ENCODE data around the gene CCDC154. TPM values are rescaled to one million over a fixed set of nuclear protein-coding genes. Genes with fewer than 3 reads are reported as not detected.

The CCDC154 gene
- total RNA-seq, 4 donors from 2014 or later = 0.17 to 0.58 (median 0.42) TPM; not detected in 1

DNA sequence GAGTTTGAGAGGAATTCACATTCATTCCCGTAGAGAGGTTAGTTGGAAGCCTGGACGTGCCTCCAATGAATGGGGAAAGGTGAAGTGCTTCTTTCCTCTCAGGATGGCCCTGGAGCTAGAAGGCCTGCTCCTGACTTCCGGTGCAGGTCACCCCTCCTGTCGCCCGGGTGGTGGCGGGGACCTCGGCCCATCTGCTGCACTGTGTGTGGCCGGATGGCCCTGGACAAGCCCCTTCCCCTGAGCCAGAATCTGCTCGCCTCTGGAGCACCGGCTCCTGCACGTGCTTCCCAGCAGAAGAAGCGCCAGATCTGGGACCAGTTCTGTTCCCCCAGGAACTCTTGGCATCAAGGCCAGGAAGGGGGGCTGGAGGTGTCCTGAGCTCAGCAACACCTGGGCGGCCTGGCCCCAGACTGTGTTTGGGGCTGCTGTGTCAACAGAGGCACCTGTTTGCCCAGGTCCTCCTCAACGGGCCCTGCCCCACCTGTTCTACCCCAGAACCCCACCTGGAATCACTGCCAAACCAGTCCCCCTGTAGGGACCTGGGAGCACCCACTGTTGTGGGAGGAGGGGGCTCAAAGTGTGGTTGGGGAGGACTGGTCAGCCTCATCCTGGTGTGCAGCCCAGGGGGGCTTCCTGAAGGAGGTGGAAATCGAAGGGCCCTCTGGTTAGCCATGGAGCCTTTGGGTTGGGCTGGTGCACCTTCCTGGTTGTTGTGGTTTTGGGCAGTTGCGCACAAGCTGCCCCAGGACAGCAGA is 18.6 kb downstream of the CCDC154 start:
- peaks cover 4 to 19% (median 17%) of the 10 kb centered on the region in 4 donors for H3K4me1 ChIP-seq
- no peak overlapping the region for H3K4me3 ChIP-seq
- peaks cover 0 to 21% (median 0%) of the 10 kb centered on the region in 4 donors for H3K27me3 ChIP-seq
- intact Hi-C loops (cut with DNase I) = no loop called here
- no peaks in the 10 kb centered on the region for H3K36me3 ChIP-seq
- H3K9me3 ChIP-seq = no peaks in the 10 kb centered on the region
- H3K27ac ChIP-seq (replicated peaks in 1 of 4) = no peak overlapping the region
- no peak for DNase-seq (ENCODE audit: extremely low spot score)
- no peak for TF ChIP-seq POLR2AphosphoS5 (IDR thresholded peaks at IDR 0.05)
- TF ChIP-seq EP300 (IDR thresholded peaks at IDR 0.05) = no peak
- TF ChIP-seq CTCF (IDR thresholded peaks at IDR 0.05) = no peak
- no peak for TF ChIP-seq POLR2A (IDR thresholded peaks at IDR 0.05; ENCODE audit: low read depth)
- 78% methylated on average over 7 of the region's 16 CpGs for WGBS

DNA sequence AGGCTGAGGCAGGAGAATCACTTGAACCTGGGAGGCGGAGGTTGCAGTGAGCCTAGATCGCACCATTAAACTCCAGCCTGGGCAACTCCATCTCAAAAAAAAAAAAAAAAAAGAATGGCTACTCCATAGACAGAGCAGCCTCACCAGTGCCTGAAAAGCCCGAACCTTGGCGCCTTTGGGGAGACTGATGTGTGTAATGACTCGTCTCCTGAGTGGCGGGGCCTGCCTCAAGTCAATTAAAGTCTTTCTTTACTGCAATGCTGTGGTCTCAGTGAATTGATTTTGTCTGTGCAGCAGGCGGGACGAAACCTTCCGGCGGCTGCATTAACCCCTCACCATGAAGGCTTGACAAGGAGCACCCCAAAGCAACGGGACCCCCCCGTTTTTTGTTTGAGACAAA is 20.3 kb downstream of the CCDC154 start:
- peaks cover 0 to 9% (median 0%) of the 10 kb centered on the region in 4 donors for H3K27me3 ChIP-seq
- no peak overlapping the region for H3K4me3 ChIP-seq
- no peaks in the 10 kb centered on the region for H3K9me3 ChIP-seq
- no peaks in the 10 kb centered on the region for H3K36me3 ChIP-seq
- no peak for TF ChIP-seq POLR2AphosphoS5 (IDR thresholded peaks at IDR 0.05)
- no peak for TF ChIP-seq CTCF (IDR thresholded peaks at IDR 0.05)
- TF ChIP-seq EP300 (IDR thresholded peaks at IDR 0.05) = no peak
- no peak for TF ChIP-seq POLR2A (IDR thresholded peaks at IDR 0.05; ENCODE audit: low read depth)
- H3K27ac ChIP-seq (replicated peaks in 1 of 4) = no peak overlapping the region
- DNase-seq (ENCODE audit: extremely low spot score) = no peak
- H3K4me1 ChIP-seq = peaks cover 14 to 33% (median 31%) of the 10 kb centered on the region in 4 donors
- 96% methylated on average over 12 of the region's 12 CpGs for WGBS
- intact Hi-C loops (cut with DNase I) = no loop called here

GRCh38 chr16:1422076-1422475 is 22.3 kb downstream of the CCDC154 start:
- TF ChIP-seq CTCF (IDR thresholded peaks at IDR 0.05) (no peak), POLR2A (IDR thresholded peaks at IDR 0.05; ENCODE audit: low read depth) (no peak), POLR2AphosphoS5 (IDR thresholded peaks at IDR 0.05) (no peak), EP300 (IDR thresholded peaks at IDR 0.05) (no peak)
- peaks cover 0 to 10% (median 4%) of the 10 kb centered on the region in 4 donors for H3K36me3 ChIP-seq
- H3K27me3 ChIP-seq = no peaks in the 10 kb centered on the region
- H3K27ac ChIP-seq (replicated peaks in 1 of 4) = peak overlapping the region; percentile 89 to 97 (median 96)
- intact Hi-C loops (cut with DNase I) = no loop called here
- H3K9me3 ChIP-seq = no peaks in the 10 kb centered on the region
- WGBS = 88% methylated on average over 10 of the region's 10 CpGs
- peaks cover 14 to 41% (median 31%) of the 10 kb centered on the region in 4 donors for H3K4me1 ChIP-seq
- DNase-seq (ENCODE audit: extremely low spot score) = no peak
- H3K4me3 ChIP-seq = no peak overlapping the region

DNA sequence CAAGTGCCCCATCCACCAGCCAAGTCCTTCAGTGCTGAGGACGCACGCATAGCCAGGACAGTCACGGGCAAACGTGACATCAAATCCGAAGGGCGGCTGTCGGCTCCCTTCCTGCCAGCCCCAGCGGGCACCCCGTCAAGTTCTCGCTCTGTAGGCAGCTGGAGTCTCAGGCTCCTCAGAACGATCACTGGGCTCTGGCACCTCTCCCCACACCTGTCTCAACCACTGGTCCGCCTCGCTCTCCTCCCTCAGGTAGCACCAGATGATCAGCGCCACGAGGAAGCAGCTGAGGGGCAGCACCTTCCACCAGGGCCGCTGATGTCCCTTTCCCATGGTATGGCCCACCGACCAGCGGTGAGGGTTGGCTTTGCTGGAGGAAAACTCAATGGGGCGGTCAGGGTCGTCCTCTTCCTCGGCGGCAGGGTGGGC is 24.2 kb downstream of the CCDC154 start:
- no peak for DNase-seq (ENCODE audit: extremely low spot score)
- Histone ChIP-seq H3K9me3 (no peaks in the 10 kb centered on the region), H3K27me3 (no peaks in the 10 kb centered on the region), H3K4me1 (peaks cover 14 to 43% (median 32%) of the 10 kb centered on the region in 4 donors), H3K27ac (replicated peaks in 1 of 4) (peak overlapping the region; percentile 89 to 97 (median 96)), H3K36me3 (peaks cover 0 to 10% (median 4%) of the 10 kb centered on the region in 4 donors), H3K4me3 (peak overlapping the region; percentile 68 to 91 (median 84))
- no peak for TF ChIP-seq EP300 (IDR thresholded peaks at IDR 0.05)
- TF ChIP-seq CTCF (IDR thresholded peaks at IDR 0.05) = no peak
- TF ChIP-seq POLR2A (IDR thresholded peaks at IDR 0.05; ENCODE audit: low read depth) = no peak
- TF ChIP-seq POLR2AphosphoS5 (IDR thresholded peaks at IDR 0.05) = no peak
- intact Hi-C loops (cut with DNase I) = no loop called here
- whole genome bisulfite sequencing = 0% methylated on average over 7 of the region's 22 CpGs

Data from esophagus muscularis mucosa (tissue), 4 donors.